NCI-H2171 treated with DMSO at 0.1 percent for 48 hours (cell line): ENCODE data around the gene RHCE.
A peak's percentile ranks its signal among the peaks of the same experiment; 100 is the strongest.
"Not testable (repeated sequence)": the region's sequence is repeated elsewhere in the genome, so short reads cannot be mapped to it uniquely, and the experiment has no call there.

ENCODE experiments used
- DNase-seq: peaks from one replicate; lab custom pipeline; 2025; lab: John Stamatoyannopoulos, UW

Gene RHCE

DNA sequence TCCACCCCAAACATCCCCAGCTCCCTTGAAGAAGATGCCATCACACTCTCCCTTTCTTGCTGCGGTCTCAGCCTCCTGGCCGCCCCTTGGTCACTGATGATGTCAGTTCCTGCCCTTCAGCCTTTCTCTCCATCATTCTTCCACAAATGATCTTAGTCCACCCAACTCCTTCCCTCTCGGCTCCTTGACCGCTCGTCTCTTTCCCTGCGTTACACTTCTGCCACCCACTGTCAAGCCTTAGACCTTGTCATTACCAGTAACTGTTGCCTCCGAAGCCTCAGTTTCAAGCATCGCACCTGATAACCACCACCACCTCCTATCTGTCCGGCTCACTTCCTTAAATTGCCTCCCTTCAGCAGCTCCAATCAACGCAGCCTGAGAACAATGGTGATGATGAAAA, 23.1 kb downstream of the RHCE start:
- DNase-seq: not testable (repeated sequence)

DNA sequence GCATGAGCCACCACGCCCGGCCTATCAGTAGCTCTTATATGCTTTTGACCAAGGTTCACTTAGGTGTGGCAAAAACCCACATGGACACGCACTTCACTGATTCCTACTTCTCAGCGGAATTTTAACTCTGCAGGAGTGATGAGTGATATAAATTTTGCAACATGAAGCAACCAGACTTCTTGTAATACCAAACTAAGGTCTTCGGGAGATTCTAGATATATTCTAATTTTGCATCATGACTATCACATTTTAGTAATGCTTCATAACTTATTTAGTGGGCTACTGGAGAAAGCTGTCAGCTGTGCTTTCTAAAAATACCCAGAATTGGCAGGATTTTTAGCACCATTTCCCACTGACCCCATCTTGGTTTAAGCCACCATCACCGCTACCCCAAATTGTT, 27.8 kb downstream of the RHCE start:
- no peak for DNase-seq

DNA sequence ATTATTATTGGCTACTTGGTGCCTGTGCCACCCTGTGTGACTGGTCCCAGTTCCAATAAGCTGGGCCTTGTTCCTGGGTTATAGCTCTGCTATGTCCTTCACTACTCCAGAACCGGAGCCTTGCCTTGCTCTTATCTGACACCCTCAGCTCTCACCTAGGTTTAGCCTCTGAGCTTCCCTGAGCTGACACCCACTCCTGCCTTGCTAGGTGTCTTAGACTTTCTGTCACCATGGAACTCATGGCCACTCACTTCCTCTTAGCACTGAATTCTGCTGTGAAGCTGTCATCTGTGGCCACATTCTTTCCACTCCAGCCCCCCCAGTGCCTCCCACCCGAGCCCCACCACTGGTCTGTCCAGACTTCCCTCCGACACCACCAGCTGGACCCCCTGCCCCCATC, 30.9 kb downstream of the RHCE start:
- not testable (repeated sequence) for DNase-seq

DNA sequence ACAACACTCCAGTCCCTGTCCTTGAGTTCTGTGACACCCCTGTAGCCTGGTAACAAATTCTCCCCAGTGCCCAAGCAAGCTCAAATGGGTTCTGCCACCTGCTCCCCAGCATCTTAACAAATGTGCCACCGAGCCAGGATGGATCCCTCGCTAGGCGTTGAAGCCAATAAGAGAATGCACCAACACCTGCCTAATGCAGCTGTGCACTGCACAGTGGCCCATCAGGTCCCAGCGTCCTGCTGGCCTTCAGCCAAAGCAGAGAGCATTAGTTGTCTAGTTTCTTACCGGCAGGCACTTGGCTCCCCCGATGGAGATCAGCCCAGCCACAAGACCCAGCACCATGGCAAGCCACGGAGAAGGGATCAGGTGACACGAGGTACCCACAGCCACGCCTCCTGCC, 31.9 kb downstream of the RHCE start:
- DNase-seq: peak; percentile 68

DNA sequence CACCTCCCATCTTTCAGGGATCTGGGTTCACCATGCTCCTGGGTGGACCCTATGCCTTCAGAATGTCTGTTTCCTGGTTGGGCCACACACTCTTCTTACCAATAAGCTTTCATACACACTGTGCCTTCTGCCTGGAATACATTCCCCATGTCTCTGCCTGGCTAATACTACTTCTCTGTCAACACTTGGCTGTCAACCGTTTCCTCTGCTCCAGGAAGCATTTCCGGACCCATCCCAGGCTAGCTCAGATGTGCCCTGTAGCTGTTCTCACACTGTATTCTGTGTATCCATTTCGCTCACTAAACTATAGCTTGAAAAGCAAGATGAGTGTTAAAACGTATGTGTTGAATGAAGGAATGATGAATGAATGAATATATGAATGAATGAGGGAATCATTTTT, 33.5 kb downstream of the RHCE start:
- DNase-seq: not testable (repeated sequence)

DNA sequence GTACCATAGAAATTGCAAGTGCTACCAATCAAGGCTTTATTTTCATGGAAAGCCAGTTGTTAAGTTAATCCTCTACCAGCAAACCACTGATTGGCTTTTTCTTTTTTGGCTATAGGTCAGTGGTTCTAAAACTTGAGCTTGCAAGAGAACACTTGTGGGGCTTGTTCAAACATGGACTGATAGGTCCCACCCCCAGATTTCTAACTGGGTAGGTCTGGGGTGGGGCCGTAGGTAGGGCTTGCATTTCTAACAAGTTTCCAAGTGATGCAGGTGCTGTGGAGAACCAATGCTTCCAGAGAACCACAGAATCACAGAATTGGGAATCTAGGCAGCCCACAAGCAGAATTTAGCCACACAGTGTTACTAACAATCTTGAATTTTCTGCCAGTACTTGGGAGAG, 36.8 kb downstream of the RHCE start:
- not testable (repeated sequence) for DNase-seq

DNA sequence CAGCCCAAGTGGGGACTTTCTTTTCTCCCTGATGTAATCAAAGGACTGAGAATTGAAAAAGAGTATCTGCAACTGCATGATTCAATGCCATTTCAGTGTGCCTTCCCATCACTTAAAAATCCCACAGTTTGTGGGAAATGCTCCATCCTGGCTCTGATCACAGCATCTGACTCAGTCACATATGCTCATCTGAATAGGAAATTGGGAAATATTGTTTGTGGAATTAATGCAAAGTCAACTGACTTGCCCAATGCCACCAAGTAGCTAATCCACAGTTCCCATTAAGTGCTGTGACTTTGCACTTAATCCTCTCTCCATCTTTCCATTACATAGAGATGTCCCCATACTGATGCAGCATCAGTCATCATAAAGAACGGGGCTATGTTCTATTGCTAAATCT, 37.5 kb downstream of the RHCE start:
- not testable (repeated sequence) for DNase-seq

DNA sequence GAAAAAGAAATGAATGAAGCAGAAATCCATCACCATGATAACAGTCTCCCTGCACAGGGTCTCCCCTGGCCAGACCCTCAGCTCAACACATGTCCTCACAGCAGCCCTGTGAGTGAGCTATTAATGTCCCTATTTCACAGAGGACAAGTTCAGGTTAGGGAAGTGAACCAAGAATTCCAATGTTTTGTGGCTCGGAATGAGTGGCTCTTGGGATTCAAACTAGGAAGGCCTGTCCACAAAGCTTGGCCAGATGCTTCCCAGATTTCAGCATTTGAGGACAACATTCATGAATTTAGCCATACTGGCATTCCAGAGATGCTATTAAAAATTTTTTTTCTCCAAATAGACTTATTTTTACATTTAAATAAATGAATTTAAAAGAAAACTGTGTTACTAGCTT, 38.1 kb downstream of the RHCE start:
- not testable (repeated sequence) for DNase-seq

DNA sequence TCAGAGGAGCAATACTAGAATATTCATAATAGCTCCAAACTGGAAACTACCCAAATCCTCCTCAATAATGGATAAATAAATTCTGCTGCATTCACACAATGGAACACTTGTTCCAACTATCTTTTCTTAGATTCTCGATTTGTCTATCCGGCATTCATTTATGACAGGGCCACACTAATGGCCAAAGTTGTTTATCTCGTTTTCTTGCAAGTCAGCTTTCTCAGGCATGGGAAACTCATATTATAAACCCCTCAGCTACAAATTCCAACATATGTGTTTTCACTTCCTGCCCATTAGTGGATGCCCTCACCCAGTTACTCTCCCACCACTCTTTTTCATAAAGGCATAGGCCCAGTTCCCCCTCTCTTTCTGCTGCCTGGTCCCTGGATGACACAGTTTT, 42.3 kb downstream of the RHCE start:
- DNase-seq: not testable (repeated sequence)

DNA sequence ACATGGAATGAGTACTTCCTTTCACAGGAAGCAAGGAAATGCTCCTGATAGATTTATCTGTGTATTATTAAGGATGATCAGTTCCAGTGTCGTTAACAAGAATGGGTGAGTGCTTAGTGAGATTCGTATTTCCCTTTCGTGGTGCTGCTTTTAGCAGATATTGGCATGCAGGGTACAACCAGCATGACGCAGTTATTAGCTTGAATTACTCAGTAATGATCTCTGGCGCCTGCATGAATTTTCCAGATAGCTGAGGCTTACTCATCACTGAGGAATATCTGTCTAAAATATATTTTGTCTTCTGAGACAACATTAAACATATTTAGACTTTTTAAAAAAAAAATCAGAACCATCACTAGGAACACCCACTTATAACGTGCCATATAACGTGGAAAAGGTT, 48.9 kb downstream of the RHCE start:
- DNase-seq: not testable (repeated sequence)

DNA sequence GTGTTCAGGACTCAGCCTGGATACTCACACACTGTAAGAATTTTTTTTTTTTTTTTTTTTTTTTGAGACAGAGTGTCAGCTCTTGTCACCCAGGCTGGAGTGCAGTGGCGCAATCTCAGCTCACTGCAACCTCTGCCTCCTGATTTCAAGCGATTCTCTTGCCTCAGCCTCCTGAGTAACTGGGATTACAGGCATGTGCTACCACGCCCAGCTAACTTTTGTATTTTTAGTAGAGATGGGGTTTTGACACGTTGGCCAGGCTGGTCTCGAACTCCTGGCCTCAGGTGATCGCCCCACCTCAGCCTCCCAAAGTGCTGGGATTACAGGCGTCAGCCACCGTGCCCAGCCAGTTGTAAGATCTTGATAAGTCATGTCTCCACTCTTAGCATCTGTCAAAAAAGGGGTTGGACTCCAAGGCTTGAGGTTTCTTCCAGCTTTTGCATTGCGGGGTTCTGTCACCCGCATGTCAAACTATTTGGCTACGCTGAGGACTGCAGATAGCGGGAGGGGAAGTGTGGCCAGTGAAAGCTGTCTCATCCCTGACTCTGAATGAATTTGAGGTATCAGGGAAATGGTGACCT, 50.8 kb downstream of the RHCE start:
- not testable (repeated sequence) for DNase-seq

DNA sequence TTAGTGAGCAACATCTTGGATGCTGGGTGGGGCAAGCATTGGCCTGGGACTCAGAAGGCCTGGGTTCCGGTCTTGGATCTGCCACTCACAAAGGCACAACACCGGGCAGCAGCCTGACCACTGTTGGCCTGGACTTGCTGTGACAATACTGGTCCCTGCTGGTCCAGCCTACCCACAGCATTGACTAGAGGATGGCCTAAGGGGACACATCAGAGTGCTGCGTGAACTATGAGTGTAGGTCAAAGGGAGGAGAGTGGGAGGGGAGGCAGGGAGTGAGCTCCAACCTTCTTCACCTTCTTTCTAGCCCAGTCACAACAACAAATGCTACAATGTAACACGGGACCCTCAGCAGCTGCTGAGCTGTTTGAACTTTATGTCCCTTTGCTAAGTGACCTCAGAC, 51.4 kb downstream of the RHCE start:
- DNase-seq: no peak

DNA sequence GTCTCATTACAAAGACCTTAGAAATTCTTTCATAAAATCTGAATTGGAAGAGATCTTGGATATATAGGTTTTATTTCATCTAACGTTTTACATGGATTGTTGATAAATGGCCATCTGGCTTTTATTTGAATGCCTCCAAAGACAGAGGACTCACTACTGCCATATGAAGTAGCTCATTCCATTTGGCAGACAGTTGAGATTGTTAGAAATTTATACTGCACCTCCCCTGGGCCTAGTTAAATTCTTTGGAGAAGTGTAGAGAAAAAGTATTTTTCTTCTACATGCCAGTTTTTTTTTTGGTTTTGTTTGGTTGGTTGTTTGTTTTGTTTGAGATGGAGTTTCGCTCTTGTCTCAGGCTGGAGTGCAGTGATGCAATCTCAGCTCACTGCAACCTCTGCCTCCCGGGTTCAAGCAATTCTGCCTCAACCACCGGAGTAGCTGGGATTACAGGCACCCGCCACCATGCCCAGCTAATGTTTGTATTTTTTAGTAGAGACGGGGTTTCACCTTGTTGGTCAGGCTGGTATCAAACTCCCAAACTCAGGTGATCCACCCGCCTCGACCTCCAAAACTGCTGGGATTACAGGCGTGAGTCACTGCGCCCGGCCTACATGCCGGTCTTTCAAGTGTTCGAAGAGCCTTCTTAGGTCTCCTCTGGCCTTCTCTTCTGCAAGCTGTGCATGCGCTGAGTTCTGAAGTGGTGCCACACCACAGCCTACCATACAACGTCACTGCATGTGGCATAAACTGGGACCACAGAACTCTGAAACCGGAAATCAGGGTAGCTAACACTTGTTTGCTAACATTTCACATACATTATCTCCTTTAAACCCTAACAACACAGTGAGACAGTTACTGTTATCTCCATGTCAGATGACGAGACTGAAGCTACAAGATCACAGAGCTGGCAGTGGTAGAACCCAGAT, 57.7 kb downstream of the RHCE start:
- not testable (repeated sequence) for DNase-seq

DNA sequence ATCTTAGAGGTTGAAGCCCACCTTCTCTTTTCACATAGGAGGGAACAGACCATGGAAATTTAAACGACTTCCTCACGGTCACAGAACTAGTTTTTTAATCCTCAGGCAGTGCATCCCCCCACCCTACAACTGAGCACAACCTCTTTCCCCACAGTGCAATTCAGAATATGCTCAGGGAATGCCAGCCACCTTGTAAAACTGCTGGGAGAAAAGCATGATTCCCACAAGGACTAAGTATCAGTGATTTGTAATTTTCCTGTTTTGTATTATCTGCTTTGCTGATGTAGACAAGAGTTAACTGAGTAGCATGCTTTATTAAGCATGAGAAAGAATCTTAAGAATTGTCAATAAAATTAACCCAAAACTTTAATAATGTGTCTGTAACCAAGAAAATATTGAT, 58.7 kb downstream of the RHCE start:
- DNase-seq: no peak

DNA sequence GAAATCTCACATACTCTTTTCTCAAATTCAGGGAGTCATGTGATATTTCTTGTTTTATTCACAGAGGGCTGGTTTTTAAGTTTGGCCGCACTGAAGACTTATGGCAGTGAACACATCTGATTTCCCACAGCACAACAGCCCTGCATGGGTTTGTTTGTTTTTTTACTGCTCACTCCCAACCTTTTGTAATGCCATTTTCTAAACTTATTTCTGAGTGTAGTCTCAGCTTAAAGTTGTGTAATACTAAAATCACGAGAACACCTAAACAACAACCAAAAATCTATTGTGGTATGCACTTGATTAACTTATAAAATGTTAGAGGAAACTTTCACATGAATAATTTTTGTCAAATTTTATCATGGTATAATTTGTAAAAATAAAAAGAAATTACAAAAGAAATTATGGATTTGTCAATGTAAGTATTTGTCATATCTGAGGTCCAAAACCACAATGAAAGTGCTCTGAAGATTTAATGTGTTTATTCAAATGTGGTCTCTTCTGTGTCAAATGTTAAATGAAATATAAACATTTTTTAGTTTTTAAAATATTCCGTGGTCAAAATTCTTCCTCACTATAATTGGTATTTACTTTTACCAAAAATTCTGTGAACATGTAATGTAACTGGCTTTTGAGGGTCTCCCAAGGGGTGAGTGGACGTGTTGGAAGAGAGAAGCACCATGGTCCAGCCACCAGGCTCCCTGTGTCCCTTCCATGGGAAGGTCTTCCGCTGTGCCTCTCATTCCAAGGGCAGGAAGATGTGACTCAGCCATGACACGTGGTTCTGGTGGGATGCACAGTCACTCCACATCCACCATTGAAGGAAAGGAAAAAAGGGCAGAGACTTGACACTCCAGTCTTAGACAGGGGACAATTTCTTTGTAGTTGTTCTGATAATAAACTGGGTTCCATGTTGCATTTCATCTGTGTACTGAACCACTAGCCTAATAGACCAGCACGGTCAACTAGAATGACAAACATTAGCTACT, 59.7 kb downstream of the RHCE start:
- DNase-seq: no peak

DNA sequence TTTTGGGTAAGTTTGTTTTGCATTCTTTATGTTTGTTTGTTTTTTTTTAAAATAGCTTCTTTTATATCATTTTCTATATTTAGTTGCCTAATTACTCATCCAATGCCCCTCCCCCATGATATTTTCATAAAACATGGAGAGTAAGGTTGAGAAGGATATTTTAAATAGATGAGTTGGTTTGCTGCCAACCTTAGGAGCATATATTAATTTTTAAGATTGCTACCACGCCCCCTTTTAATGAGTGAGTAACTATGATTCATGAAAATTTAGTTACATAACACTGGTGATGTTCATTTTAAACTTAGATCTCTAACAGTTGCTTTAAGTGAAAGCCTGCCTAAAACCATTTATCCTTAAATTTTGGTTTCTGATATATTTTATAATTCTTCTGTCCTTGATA, 63.8 kb downstream of the RHCE start:
- DNase-seq: no peak

DNA sequence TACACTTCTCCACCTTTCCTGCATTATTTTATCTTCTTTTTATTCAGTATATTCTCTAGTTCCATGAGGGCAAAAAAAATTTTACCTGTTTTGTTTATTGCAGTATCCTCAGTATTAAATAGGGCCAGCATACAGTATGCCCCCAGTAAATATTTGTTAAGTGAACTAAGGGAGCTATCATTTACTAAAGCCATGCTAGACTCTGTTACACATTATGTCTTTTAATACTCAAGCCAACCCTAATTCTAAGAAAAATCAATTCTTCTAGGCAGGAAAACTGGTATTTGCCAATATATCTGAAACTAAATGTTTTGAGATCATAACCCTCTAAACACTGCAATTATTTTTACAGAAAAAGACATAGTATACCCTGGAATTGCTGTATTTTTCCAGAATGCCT, 64.2 kb downstream of the RHCE start:
- DNase-seq: no peak

DNA sequence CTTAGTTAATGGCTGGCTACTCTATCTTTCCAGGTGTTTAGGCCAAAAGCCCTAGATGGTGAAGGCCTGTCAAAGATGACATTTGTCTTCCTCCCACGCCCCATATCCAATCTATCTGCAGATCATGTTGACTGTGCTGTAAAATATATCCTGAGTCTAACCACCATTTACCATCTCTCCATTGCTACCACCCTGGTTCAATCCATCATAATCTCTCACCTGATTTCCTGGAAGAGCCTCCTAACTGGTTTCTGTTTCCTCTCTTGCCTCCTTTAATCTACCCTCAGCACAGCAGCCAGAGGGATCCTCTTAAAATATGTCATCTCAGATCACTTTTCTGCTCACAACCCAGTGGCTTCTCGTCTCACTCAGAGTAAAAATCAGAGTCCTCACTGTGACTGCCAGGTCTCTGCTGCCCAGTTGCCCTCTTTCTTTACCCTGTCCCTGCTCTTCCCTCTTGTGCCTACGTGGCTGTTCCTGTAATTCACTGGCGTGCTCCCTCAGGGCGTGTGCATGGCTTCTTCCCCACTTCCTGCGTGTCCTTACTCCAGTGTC, 64.7 kb downstream of the RHCE start:
- DNase-seq: no peak

DNA sequence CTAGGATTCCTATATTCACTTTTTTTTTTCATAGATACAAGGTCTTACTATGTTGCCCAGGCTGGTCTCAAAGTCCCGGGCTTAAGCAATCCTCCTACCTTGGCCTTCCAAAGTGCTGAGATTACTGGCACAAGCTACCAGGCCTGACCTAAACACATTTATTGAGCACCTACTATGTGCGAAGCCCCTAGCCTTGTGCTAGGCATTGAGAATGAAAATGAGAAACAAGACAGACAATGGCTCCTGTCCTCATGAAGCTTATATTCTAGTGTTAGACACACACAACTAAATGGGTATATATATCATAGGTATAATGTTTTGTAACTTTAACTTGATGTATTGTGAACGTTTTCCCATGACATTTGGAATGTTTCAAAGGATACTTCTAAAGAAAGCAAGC, 71.0 kb downstream of the RHCE start:
- DNase-seq: no peak

DNA sequence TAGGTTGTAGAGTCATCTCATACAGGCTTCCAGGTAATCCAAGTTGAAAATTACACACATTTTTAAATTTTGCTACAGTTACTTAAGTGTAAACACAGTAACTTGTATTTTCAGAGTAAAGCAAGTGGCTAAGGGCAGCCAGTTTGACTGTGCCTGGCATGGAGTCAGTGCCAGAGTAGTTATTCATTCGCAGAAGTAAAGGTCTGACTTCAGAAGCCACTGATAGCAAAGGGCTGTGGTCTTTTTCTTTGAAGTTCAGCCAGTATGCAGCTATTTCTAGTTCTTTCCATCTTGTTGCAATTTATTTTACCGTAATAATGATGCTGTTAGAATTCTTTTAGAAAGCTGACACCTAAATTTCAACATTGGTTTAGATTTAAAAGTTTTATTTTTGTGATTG, 73.1 kb downstream of the RHCE start:
- DNase-seq: no peak

DNA sequence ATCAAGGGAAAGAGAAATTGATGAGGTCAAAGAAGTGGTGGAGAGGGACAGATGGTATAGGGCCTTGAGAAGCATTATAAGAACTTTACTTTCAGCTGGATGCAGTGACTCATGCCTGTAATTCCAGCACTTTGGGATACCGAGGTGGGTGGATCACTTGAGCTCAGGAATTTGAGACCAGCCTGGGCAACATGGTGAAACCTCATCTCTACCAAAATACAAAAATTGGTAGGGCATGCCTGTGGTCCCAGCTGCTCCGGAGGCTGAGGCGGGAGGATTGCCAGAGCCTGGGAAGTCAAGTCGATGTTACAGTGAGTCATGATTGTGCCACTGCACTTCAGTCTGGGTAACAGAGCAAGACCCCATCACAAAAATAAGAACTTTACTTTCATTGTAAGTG, 76.8 kb downstream of the RHCE start:
- DNase-seq: no peak

DNA sequence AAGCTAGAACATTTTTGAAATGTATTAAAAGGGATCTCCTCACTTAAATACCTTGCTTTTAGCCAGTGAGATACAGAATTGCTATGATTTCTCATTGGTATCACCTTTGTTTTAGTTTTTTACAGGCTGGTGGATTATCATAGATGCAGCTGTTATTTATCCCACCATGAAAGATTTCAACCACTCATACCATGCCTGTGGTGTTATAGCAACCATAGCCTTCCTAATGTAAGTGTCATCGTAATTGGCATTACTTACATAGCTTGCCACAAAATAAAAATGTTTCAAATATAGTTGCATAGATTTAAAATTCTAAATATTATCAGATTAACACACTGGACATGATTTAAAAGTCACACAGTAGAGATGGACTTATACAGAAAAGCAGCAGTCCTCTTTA, 77.8 kb downstream of the RHCE start:
- no peak for DNase-seq
